Head of caudate nucleus (tissue), 42 donors: ENCODE measurements around the gene CHD1L.
"Not testable (repeated sequence)": the region's sequence is repeated elsewhere in the genome, so short reads cannot be mapped to it uniquely, and the experiment has no call there.

ENCODE experiments used
- DNase-seq, 42 donors: peaks; one replicate each; pipeline versions ENCODE4 v3.0.0 to v3.0.0-alpha.2; 2020 to 2021; ENCODE audit warnings: mixed read lengths in 7 of 42
- intact Hi-C: fragments of 100-400 bp; cut with DNase I; formaldehyde crosslinking; loops from one replicate; pipeline ENCODE4 v1.15.0; 2022

Gene CHD1L

DNA sequence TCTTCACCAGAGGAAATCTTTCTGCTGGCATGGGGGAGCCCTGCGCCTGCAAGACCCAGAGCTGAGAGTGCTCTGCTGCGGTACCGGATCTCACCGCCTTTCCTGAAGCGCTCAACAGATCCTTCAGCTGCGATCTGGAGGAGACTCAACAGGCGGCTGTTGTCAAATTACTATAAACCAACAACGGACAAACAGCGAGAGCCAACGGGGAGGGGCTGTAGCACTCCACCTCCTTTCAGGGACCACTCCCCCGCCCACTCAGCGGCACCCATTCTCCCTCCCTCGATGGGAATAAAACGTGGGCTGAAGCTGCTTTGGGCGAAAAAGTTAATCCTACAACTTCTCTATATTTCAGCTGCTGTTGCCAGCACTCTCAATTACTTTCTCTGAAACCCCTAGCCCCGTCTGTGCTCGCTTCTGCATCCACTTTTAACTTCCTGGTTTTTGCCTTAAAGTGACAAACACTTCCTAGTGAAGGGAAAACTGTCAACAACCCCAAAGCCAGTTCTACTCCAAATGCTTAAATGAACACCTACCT is 17.2 kb upstream of the CHD1L start, which contains the start of gene FMO5:
FMO5 (minus strand) TSS at position 147 of the 538 bp plus-strand sequence. CDS start 310 bp downstream, outside the sequence.
- intact Hi-C loops: no loop called here
- DNase-seq: peak; percentile 9 to 69 (median 40)

DNA sequence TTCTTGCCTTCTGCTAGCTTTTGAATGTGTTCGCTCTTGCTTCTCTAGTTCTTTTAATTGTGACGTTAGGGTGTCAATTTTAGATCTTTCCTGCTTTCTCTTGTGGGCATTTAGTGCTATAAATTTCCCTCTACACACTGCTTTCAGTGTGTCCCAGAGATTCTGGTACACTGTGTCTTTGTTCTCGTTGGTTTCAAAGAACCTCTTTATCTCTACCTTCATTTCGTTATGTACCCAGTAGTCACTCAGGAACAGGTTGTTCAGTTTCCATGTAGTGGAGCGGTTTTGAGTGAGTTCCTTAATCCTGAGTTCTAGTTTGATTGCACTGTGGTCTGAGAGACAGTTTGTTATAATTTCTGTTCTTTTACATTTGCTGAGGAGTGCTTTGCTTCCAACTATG is 11.5 kb upstream of the CHD1L start:
- intact Hi-C loops, DNase-seq: not testable (repeated sequence)

DNA sequence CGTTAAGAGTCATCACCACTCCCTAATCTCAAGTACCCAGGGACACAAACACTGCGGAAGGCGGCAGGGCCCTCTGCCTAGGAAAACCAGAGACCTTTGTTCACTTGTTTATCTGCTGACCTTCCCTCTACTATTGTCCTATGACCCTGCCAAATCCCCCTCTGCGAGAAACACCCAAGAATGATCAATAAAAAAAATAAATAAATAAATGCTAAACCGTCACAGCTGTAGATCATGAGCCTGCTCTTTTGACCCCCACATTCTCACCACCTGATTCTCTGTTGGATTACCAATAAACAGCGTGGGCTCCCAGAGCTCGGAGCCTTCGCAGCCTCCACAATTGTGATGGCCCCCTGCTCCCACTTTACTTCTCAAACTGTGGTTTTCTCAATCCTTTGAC is 8.6 kb upstream of the CHD1L start:
- intact Hi-C loops: not testable (repeated sequence)

DNA sequence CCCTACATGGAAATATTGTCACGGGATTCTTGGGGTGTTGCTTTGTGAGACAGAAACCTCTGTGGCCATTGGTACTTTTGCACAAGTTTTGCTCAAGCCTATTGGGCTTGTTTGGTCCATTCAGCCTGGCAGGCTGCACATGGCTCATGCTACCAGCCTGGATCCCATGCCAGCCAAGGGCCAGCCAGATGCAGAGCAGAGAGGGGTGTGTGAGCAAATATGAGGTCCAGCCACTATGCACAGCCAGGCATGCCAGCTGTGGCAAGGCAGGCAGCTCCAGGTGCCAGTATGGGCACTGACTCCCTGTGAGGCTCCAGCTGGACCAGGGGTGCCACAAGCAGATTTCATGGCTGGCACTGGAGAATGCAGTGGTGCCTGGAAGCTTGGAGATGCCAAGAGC is 6.7 kb upstream of the CHD1L start:
- intact Hi-C loops: no loop called here
- DNase-seq: no peak

More for the DNA sequence above, 8.6 kb upstream of the CHD1L start:
- DNase-seq: not testable (repeated sequence)

DNA sequence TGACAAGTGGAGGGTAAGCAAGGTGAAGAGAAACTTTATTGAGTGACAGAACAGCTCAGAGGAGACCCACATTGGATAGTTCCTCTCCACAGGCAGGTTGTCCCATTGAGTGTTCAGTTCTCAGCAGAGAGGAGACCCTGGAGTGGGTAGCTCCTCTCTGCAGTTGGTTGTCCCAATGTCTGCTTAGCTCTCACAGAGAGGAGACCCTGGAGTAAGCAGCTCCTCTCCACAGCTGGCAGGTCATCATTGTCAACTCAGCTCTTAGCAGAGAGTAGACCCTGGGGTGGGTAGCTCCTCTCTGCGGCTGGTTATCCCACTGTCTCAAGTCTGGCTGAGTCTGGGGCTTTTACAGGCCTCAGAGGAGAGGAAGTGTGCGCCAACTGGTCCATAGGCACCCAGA is 6.0 kb upstream of the CHD1L start:
- intact Hi-C loops: no loop called here
- DNase-seq: no peak

DNA sequence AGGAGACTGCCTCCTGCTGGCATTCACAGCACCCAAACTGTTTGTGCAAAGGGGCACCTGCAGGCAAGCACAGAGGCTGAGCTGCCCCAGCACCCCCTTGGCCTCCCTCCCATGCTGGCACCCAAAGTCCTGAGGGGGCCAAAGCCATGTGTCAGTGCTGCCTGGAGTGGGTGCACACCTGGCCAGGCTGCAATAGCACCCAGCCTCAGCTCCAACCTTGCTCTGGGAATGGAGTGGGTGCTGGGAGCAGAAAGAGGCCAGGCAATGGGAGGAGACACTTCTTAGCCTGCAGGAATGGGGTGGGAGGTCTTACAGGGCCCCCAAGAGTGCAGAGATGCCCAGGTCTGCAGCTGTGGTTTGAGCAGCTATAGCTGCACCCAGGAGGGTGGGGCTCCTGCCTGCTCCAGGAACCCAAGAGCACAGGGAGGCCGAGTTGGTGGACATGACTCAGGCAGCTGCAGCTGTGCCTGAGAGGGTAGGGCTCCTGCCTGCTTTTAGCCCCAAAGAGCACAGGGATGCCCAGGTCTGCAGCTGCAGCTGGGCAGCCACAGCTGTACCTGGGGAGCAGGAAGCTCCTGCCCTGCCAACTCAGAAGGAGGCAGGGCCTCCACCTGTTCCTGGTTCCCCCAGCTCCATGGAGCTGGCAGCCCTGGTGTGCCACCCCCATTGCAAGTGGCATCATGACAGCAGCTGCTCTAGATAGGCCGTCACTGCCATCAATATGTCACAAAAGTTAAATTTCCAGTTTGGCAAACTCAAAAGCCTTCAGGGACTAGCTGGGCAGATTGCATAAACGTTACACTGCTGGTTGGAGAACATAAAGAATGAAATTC is 5.3 kb upstream of the CHD1L start:
- DNase-seq: no peak

DNA sequence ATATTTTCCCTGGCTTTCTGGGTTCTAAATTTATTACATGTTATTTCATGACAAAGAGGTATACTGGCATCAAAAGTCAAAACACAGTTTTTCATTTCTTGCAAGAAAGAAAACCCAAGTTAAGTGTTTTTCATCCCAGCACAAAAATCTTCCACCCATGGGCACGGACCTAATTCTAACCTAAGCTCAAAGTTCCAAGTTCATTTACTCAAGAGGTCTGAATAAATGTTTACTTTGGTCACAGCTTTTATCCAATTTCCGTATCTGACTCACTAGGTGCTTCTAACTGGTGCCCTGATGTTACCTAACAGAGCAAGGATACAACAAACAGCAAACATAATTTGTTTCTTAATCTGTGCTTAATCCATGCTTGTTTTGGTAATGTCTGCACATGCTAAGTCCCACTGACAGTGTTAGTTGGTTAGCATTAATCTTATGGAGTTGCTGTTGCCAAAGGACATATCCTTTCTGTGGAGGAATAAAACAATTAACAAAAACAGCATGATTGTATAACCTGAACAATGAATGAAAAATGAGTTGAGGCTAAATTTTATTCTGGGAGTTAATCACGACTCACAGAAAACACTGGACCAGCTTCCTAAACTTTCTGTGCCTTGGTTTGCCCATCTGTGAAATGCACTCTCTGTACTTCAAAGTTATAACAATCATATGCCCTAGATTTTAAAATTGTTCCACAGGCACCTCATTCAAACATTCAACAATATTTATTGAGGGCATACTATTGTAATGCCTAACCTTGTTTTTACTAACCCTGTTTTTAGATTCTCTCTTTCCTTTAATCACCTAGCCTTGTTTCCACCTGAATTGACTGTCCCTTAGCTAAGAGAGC is 4.2 kb upstream of the CHD1L start:
- intact Hi-C loops: no loop called here
- no peak for DNase-seq

More for the DNA sequence above, 5.3 kb upstream of the CHD1L start:
- intact Hi-C loops: no loop called here

DNA sequence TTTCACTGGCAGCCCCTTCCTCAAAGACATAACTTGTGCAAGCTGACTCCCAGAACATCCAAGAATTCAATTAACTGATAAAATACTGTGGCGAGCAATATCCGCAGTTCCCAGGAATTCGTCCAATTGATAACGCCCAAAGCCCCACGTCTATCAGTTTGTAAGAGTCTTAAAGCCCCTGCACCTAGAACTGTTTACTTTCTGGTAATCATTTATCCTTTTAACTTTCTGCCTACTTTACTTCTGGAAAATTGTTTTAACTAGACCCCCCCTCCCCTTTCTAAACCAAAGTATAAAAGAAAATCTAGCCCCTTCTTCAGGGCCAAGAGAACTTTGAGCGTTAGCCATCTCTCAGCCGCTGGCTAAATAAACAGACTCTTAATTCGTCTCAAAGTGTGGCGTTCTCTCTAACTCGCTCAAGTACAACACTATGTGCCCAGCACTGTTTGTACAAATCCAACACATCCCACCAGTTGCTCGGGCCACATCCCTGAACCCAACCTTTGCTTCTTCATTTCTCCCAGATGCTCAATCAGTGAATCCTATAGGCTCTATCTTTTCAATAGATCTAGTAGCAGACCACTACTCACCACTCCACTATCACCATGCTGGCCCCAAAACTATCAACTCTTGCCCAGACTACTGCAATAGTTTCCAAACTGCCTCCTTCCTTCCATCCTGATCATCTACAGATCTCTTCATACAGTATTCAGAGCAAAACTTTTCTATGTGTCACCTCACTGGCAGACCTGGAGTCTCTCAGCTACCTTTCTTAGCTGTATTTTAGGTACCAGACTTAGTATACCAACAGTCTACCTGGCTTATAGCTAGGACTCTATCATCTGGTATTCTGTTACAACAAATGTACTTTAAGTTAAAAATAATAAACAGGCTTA is 3.3 kb upstream of the CHD1L start:
- no peak for DNase-seq
- intact Hi-C loops: no loop called here

DNA sequence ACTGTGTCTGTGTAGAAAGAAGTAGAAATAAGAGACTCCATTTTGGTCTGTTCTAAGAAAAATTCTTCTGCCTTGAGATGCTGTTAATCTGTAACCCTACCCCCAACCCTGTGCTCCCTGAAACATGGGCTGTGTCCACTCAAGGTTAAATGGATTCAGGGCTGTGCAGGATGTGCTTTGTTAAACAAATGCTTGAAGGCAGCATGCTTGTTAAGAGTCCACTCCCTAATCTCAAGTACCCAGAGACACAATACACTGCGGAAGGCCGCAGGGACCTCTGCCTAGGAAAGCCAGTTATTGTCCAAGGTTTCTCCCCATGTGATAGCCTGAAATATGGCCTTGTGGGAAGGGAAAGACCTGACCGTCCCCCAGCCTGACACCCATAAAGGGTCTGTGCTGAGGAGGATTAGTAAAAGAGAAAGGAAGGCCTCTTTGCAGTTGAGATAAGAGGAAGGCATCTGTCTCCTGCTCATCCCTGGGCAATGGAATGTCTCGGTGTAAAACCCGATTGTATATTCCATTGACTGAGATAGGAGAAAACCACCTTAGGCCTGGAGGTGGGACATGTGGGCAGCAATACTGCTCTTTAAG is 2.3 kb upstream of the CHD1L start:
- intact Hi-C loops, DNase-seq: not testable (repeated sequence)

DNA sequence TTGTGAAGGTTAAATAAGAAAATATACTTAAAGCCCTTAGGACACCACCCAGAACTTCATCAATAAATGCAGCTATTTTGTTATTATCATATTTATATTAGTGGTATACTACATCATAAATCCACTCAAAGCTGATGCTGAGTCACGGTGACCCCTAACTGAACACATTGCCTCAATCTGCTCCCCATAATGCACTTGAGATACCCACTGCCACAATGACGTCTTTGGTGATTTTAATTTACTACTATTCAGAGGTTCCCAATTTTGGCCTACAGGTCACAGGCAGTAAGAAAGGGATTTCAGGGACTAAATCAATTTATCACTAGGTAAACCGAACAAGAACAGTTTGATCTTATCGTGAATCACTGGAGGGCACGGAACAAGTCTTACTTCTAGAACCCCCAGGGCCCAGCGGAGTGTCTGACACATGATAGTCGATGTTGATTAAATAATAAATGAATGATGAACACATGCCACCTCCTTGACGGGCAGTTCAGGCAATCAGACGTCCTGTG is 493 bp upstream of the CHD1L start:
- intact Hi-C loops: loop anchor here (1.0 kb wide), 1 partner anchor 70 kb away; the partner anchor contains the start of gene PRKAB2
- DNase-seq: no peak

DNA sequence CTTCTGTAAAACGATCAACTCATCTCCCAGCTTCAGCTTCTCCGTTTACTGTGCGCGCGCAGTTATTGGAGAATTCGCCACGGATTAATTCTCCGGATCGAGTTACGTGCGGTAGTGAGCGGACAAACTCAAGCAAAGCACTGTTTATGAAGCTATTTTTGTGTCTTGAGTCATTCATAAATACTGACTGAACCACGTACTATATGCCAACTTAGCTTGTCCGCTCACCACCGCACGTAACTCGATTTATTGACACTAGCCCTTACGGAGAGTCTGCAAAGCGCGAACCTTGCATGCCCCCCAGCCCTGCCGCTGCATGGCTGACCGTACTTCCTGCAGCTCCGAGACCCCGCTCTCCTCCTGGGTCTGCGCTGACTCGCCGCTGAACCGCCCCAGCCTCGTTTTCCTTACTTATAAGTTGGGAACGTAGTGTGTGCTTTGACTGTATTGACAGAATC is 773 bp downstream of the CHD1L start:
- DNase-seq: peak in 38 of 42 donors; percentile 13 to 66 (median 35)
- intact Hi-C loops: no loop called here

DNA sequence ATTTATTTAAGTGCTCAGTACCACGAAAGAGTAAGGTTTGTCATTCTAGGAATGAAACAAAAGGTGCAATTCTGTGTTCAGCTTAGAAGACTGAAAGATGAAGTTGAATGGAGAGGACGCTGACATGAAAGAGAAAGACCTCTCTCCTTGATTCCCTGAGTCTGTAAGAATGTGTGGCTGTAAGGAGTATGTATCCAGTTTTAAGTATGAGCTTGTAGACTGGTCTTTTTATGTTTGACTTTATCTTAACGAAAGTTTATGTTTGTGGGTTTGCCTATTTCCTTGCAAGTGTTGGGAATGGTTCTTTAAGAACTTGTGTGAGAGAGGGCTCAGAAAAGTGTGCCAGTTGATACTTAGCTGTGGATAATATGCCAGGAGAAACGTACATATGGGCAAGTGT is 1.4 kb downstream of the CHD1L start:
- no peak for DNase-seq
- intact Hi-C loops: no loop called here

DNA sequence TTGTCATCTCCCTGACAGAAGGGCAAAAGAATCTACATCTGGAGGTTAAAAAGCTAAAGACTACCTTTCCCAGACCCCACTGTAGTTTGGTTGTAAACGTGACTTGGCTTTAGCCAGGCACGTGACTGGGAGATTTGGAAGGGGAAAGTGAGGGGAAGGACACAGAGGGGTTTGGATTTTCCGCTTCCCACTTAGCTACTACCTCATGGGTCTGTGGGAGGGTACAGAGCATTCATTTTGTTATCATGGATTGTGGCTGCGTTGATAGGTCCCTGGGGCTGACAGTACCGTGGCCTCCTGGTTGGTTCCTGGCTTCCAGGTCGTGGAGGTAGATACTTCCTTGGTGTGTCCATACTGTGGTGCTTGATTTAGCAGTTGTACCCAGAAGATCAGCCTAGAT is 2.6 kb downstream of the CHD1L start:
- intact Hi-C loops: no loop called here
- no peak for DNase-seq

DNA sequence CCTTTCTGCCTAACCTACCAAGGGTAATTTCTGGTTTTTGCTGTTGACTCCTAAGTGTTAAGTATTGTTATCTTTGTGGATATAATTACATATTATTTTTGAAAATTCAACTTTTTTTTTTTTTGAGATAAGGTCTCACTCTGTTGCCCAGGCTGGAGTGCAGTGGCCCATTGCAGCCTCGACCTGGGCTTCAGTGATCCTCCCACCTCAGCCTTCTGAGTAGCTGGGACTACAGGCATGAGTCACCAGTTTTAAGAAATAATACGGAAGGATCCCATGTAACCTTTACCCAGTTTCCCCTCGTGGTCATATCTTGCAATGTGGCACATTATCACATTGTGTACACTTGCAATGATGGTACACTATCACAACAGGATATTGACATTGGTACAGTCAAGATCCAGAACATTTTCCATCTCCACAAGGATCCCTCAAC is 3.1 kb downstream of the CHD1L start:
- intact Hi-C loops: no loop called here
- DNase-seq: no peak

DNA sequence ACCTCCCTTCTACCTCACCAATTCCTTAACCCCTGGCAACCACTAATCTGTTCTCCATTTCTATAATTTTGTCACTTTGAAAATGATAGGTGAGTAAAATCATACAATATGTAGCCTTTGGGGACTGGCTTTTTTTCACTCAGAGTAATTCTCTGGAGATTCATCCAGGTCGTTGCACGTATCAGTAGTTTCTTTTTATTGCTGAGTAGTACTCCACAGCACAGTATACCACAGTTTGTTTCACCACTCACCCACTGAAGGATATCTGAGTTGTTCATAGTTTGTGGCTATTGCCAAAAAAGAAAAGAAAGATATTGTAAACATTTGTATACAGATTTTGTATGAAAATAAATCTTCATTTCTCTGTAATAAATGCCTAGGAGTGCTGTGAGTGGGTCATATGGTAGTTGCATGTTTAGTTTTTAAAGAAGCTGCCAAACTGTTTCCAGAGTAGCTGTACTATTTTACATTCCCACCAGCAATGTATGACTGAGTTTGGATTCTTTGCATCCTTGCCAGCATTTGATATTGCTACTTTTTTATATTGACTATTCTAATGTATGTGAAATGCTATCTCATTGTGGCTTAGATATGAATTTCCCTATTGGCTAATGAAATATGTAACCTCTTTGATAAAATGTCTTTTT is 3.7 kb downstream of the CHD1L start:
- no peak for DNase-seq
- intact Hi-C loops: no loop called here

DNA sequence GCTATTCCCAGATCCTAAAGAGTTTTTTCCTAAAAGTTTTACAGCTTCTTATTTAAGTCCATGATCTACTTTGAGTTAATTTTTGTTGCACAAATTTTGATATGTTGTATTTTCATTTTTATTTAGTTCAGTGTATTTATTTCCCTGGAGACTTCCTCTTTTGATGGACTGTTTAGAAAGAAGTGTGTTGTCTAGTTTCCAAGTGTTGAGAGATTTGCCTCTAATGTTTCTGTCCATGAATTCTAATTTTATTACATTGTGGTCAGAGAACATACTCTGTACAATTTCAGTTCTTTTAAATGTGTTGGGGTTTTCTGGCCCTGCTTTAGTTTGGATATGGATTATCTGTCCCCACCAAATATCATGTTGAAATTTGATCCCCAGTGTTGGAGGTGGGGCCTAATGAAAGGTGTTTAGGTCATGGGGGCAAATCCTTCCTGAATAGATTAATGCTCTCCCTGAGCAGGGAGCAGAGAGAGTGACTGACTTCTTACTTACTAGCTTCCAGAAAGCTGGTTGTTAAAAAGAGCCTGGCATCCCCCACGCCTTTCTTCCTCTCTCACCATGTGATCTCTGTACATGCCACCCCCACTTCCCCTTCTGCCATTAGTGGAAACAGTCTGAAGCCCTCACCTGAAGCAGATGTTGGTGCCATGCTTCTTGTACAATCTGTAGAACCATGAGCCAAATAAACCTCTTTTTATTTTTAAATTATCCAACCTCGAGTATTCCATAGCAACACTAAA is 4.6 kb downstream of the CHD1L start:
- intact Hi-C loops: no loop called here
- peak in 10 of 42 donors; percentile 10 to 46 (median 34) for DNase-seq
